BJ (cell line): ENCODE data around the gene JCAD. TPM values are rescaled to one million over a fixed set of nuclear protein-coding genes. Genes with fewer than 3 reads are reported as not detected.
"Not testable (repeated sequence)": the region's sequence is repeated elsewhere in the genome, so short reads cannot be mapped to it uniquely, and the experiment has no call there.

Experiments used
- CTCF ChIA-PET: fragments of 350-600 bp; formaldehyde crosslinking; extraction: SDS; loops from one replicate; lab custom pipeline; 2021; ENCODE audit warnings: antibody characterized with exemption, inconsistent platforms; lab: Yijun Ruan, JAX
- POLR2A ChIA-PET: fragments of 300-600 bp; sonication (Branson Sonifier 250); formaldehyde crosslinking; extraction: SDS; loops from one replicate; lab custom pipeline; 2021; ENCODE audit warnings: antibody characterized with exemption; lab: Charles Lee
- DNase-seq: peaks from one replicate; pipeline ENCODE4 v3.0.0-alpha.2; 2011; ENCODE audit warnings: low read depth
- H3K27me3 ChIP-seq: 2 replicates; pipeline ENCODE4 v1.6.0; 2011; ENCODE audit warnings: low read length; ENCODE audit not compliant: control insufficient read depth, insufficient read depth
- H3K36me3 ChIP-seq: 2 replicates; pipeline ENCODE4 v1.5.1; 2011; ENCODE audit warnings: low read length; ENCODE audit not compliant: control insufficient read depth, insufficient read depth
- H3K4me3 ChIP-seq: 2 replicates; pipeline ENCODE4 v1.5.1; 2011; ENCODE audit warnings: low read depth, mild to moderate bottlenecking, control low read depth, low read length
- polyA plus RNA-seq: library from polyadenylated mRNA; depleted of rRNA; stranded (reverse); fragments of >200 nt; gene quantifications from 2 replicates; pipeline ENCODE4 v1.2.3, GENCODE V29; 2011
- TF ChIP-seq, protein P1 (sequence below): IDR thresholded peaks from 2 replicates; pipeline ENCODE4 v1.5.1; 2011; ENCODE audit warnings: low read depth, mild to moderate bottlenecking, control low read depth, inconsistent platforms, low read length, moderate library complexity; ENCODE audit not compliant: insufficient read depth

JCAD gene
- polyA plus RNA-seq, 1 experiment = 13.9 TPM

DNA sequence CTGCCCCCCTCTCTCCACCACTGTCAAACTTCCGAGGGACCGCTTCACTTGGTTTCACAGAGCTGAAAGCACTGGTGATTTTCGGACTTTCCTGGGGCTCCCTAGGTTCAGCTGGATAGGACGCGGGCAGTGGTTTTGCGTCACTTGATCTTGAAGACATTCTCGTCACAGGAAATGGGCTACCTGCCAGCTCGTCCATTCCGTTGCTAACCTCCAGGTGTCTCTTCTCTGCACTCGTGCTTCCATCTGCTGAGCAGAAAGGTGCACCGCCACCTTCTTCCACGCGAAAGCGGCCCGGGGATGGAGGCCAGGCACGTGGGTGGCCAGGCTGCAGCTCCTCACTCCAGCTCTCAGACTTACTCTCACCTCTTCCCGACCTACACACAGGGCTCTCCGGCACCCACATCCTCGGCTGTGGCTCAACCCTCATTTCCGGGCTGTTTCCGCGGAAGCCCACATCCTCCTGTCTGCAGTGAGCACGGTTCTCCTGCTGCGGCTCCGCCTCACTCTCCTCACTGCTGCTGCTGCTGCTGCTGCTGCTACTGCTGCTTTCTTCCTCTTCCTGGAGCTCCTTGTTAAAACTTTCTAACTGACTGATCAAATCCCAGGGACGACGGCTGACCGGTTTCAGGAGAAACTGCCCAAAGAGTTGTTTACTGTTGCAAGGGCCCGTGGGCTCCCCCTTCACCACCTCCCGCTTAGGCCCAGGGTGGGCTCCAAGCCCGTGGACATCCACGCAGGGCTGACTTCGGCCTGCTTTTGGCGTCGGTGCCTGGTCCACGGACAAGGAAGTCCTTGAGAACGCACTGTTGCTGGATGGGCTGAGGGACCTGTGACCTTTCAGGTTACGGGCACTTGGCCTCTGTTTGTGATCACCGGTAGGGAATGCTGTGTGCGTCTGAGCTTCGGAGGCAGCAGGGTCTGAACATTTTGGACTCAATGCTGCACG is 32.1 kb downstream of the JCAD start:
- no peak for DNase-seq
- ChIA-PET POLR2A (no interaction called here), CTCF (interaction anchor here (0.6 to 2.5 kb wide), 2 partner anchors 29 to 65 kb away, joined by 3 to 8 read pairs; no protein-coding TSS in a partner anchor)

DNA sequence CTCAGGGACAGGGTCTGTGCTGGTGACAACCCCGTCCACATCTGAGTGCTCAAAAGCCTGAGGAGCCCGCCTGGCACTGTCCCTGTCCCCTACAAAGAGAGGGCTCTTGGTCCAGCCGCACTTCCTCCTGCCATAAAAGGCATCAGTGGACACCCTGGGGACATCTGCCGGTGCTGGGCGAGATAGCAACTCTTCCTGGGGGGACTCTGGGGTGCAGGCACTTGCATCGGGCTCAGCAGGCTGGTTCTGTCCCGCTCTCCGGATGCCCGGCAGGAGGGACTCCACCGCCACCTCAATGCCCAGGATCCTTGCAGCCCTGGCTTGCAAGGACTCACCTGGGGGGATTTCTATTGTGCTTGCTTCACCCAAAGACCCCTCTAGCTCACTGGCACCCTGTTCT is 32.8 kb downstream of the JCAD start:
- Histone ChIP-seq H3K4me3 (no peak overlapping the region), H3K27me3 (no peaks in the 10 kb centered on the region), H3K36me3 (peaks cover 9% of the 10 kb centered on the region)
- TF ChIP-seq, protein P1, sequence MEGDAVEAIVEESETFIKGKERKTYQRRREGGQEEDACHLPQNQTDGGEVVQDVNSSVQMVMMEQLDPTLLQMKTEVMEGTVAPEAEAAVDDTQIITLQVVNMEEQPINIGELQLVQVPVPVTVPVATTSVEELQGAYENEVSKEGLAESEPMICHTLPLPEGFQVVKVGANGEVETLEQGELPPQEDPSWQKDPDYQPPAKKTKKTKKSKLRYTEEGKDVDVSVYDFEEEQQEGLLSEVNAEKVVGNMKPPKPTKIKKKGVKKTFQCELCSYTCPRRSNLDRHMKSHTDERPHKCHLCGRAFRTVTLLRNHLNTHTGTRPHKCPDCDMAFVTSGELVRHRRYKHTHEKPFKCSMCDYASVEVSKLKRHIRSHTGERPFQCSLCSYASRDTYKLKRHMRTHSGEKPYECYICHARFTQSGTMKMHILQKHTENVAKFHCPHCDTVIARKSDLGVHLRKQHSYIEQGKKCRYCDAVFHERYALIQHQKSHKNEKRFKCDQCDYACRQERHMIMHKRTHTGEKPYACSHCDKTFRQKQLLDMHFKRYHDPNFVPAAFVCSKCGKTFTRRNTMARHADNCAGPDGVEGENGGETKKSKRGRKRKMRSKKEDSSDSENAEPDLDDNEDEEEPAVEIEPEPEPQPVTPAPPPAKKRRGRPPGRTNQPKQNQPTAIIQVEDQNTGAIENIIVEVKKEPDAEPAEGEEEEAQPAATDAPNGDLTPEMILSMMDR = no peak
- ChIA-PET CTCF (interaction anchor here (0.6 to 1.2 kb wide), 2 partner anchors 24 to 64 kb away, joined by 3 to 4 read pairs; no protein-coding TSS in a partner anchor), POLR2A (no interaction called here)
- no peak for DNase-seq

More for the DNA sequence above, 32.1 kb downstream of the JCAD start:
- TF ChIP-seq, protein P1 = no peak
- Histone ChIP-seq H3K4me3 (no peak overlapping the region), H3K27me3 (no peaks in the 10 kb centered on the region), H3K36me3 (peaks cover 9% of the 10 kb centered on the region)

DNA sequence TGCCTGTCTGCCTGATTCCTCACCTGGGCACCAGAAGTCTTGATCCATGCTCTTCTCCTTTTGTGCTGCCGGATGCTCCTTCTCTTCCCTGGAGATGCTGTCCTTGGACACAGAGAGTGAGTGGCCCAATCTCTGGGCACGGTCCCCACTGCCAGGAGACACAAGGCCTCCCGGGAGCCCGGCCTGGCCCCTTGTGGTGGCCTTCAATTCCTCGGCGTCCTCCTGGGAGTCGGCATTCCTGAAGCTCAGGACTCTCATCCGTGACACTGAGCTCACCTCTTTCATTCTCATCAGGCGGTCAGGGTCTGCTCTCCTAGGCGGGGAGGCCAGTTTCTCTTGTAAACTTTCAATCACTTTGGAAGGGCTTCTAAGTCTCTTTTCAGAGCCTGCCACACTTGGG is 33.3 kb downstream of the JCAD start:
- no peak for DNase-seq
- TF ChIP-seq, protein P1 = no peak
- CTCF ChIA-PET = interaction anchor here (1.2 kb wide), 1 partner anchor 23 kb away, joined by 4 read pairs; no protein-coding TSS in a partner anchor
- Histone ChIP-seq H3K4me3 (no peak overlapping the region), H3K36me3 (peaks cover 9% of the 10 kb centered on the region), H3K27me3 (no peaks in the 10 kb centered on the region)
- POLR2A ChIA-PET = no interaction called here

DNA sequence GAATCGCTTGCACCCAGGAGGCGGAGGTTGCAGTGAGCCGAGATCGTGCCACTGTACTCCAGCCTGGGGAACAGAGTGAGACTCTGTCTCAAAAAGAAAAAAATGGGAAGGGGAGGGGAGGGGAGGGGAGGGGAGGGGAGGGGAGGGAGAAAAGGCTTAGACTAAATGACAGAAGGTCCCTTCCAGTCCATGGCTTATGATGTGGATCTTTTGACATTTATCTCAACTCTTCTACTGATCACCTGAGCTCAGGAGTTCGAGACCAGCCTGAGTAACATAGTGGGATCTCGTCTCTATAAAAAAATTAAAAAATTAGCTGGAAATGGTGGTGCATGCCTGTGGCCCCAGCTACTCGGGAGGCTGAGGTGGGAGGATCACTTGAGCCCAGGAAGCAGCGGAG is 34.0 kb downstream of the JCAD start:
- H3K36me3 ChIP-seq, DNase-seq, H3K27me3 ChIP-seq, H3K4me3 ChIP-seq, POLR2A ChIA-PET: not testable (repeated sequence)
- CTCF ChIA-PET = interaction anchor here (0.8 to 1.2 kb wide), 2 partner anchors 23 to 216 kb away, joined by 3 to 4 read pairs; no protein-coding TSS in a partner anchor

DNA sequence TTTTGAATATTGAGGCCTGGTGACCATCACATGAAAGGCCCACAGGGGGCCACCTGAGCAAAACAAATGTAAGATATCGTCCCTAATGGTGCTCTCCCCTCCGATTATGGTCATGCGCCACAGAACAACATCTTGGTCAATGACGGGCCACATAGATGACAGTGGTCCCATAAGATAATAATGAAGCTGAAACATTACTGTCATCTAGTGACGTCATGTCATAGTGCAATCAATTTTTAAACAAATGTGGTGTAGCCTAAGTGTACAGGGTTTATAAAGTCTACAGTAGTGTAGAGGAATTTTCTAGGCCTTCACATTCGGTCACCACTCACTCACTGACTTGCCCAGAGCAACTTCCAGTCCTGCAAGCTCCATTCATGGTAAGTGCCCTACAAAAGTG is 36.8 kb downstream of the JCAD start:
- DNase-seq = no peak
- Histone ChIP-seq H3K4me3 (no peak overlapping the region), H3K36me3 (peaks cover 5% of the 10 kb centered on the region), H3K27me3 (no peaks in the 10 kb centered on the region)
- CTCF ChIA-PET = interaction anchor here (0.6 to 0.8 kb wide), 3 partner anchors 9 to 218 kb away, joined by 3 to 4 read pairs (median 4); no protein-coding TSS in a partner anchor
- TF ChIP-seq, protein P1 = no peak
- POLR2A ChIA-PET = no interaction called here
